Measurements from ENCODE around the gene PLCH2.
"Not testable (repeated sequence)": the region's sequence is repeated elsewhere in the genome, so short reads cannot be mapped to it uniquely, and the experiment has no call there.

PLCH2 gene

DNA sequence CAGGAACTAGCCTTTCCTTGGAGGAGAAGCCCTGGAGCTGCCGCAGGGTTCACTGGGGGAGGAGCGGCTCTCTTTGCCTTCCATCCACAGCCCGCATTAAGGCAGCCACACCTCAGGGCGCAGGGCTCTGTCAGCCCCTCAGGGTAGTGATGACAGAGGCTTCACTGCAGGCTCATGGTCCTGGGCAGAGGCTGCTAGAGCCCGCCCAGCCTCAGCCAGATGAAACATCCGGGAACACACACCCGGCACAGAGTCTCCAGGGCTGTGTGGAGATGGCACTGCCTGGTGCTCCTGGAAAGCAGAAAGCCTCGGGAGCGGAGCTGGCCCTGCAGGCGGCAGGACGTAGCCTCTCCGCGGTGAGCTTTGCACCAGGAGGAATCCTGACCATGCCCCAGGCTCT, 34.3 kb upstream of the PLCH2 start:
- no peak for DNase-seq

DNA sequence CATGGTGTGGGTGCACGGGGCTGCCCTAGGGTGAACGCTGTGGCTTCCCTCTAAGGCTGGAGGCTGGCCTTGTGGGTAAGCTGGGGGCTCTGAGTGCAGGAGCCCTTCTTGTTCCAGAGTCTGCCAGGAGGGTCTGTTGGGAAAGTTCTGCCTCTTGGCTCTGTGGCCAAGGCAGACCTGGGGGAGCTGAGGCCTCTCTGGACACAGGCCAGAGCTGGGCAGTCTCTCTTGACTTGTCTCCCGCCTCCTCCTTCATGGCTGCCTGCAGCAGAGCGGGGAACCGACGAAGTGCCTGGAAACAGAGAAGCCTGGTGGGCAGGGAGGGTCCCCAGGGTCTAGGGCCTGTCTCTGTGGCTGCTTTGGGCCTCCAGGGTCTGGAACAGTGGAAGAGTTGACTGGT, 33.4 kb upstream of the PLCH2 start:
- no peak for DNase-seq

DNA sequence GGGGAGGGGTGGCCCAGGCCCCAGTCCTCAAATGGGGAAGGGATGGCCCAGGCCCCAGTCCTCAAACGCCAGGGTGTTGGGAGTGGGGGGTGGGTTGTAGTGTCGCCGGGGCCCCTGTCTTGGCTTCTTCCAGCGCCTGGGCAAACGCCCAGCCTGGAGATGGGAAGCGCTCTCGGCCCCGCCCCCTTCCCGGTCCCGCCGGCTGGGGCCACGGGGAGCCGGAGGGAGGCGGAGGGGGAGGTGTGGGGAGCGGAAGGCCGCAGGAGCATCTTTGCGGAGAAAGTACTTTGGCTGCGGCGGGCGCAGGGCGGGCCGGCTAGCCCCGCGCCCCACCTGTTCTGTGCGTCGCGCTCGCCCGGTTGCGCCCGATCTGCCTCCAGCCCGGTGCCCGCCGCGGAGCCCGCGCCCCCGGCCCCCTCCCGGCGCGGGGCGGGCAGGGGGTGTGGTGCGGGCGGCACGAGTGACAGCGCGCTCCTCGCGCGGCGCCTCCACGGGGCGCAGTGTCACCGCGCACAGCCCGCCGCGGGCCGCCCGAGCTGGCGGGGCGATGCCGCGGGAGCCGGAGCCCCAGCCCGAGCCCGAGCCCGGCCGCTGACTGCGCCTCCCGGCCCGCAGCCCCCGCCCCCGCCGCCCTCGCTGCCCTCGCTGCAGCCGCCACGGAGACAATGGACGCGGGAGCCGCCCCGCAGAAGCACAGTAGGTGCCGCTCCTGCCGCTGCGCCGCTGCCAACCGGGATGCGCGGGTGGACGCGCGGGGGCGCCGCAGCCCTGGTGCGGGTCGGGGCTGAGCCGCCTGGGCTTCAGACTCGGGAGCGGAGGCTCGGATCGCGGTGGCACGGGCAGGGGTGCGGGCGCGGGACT, 32.6 kb upstream of the PLCH2 start:
- no peak for DNase-seq

DNA sequence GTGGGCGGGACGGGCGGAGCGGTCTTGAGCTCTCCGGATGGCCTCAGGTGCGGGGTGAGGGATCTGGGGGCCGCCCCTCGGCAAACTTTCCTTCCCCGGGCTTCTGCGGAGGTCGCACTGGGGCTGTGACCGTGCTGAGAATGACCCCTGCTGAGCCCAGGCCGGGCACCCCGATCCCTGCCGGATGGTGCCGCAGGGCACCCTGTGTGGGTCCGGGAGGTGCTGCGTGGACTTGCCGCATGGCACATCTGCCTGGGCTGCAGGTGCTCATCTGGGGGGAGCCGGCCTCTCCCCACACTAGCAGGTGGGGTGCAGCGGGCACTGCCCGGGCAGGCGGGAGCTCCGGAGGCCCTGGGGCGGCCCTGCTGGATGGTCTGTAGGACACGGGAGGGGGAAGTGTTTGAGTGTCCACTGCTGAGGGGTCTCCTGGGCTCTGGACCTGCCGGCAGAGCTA, 31.9 kb upstream of the PLCH2 start:
- DNase-seq: no peak

DNA sequence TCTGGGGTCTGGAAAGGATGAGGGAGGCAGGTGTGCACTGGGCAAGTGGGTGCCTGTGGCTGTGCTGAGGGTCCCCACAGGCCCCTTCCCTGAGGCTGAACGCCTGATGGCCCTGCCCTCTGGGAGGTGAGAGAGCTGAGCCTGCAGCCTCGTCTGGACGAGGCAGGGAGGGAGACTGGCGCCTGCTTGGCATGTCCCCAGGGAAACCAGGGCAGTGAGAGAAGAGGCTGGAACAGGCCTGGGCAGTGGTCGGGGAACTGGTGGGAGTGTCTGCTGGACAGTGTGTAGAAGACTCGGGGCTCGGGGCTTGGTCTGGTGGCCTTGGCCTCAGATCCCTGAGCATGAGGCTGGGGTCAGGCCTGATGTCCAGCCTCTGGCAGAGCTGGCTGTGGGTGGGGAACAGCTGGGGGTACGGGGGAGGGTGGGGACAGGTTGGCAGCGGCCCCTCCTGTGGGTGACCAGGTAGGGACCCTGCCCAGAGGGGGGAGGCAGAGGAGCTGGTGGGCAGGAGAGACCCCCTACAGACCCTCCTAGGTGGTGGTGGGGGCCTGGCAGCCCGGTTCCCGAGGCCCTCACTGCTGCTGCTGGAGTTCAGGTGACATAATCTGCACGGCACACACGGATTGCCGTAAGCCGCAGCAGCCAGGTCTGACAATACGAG, 30.8 kb upstream of the PLCH2 start:
- no peak for DNase-seq

DNA sequence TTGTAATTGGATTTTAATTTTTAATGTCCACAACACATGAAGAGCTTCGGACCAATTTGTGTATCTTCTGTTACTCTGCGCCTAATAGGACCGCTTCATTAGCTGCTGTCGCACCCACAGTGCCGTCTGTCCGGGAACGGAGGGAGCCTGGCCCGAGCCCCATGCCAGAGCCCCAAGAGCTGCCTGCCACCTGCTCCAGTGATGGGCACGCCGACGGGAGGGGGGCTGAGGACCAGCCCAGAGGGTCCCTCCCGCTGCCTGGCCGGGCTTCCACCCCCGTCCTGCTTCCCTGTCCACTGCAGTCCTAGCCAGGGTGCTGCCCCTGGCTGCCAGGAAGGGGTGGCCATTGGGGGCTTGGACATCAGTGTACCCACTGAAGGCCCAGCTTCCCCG, 30.3 kb upstream of the PLCH2 start:
- DNase-seq: no peak

DNA sequence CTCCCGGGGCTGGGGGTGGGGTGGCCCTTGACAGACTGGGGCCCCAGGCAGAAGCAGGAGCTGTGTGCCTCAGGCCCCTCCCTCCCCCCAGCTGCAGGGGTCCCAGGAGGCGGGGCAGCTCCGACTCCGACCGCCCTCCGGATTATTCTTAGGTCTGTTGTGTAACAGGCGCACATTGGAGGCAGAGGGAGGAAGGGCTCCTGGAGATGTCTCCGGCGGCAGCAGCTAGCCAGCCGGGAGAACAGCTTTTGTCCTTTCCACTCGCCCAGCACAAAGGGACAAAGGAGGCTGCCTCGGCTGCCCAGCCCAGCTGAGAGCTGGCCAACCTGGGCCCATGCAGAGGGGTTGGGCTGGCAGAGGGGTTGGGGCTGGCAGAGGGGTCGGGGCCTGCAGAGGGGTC, 29.7 kb upstream of the PLCH2 start:
- DNase-seq: no peak

DNA sequence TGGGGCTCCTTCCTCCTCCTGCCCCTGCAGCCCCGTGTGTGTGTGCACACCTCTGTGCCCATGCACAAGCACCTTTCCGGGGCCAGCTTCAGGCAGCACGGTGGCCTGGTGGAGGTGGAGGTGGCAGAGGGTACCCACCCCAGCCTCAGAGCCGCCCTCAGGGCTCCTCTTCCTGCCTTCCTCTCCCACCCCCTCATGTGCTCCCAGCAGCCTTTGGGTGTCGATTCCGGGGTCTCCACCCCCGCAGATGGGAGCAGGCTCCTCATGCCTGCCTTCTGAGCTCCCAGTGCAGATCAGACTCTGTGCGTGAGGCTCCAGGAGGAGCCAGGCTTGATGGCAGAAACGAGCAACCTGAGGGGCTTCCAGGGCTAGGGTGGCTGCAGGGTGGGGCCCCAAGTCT, 29.2 kb upstream of the PLCH2 start:
- DNase-seq: no peak

DNA sequence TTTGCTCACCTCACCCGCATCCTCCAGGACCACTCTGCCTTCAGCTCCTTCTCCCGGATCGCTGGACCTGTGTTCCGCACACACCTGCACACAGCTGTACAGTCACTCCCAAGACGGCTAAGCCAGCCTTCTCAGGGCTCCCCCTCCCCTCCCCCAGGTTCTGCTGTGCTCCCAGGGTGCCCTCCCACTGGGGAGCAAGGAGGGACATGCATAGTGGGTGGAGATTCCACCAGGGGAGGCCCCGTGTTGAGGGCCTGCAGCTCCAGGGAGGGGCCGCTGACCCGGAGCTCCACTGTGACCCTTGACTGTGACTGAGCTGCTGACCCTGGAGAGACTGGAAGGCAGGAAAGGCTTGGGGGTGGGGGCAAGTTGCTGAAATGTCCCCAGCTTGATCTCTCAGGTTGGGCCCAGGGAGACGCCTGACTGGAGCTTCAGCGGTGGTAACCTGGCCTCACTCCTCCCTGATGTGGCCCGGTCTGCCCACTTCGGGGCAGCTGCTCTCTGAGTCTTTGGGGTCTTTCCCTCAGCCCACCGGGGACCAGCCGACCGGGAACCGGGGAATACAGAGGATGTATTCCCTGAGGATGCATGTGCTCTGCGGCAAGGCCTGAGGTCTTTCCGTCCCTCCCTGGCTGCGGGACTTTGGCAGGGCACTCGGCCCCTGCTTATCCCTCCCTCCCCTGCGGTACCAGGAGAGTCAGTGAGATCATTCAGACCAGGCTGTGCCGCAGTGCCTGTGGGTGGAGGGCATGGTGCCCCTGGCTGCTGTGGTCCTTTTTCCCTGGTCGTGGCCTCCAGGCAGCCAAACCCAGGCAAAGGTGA, 28.6 kb upstream of the PLCH2 start:
- no peak for DNase-seq

DNA sequence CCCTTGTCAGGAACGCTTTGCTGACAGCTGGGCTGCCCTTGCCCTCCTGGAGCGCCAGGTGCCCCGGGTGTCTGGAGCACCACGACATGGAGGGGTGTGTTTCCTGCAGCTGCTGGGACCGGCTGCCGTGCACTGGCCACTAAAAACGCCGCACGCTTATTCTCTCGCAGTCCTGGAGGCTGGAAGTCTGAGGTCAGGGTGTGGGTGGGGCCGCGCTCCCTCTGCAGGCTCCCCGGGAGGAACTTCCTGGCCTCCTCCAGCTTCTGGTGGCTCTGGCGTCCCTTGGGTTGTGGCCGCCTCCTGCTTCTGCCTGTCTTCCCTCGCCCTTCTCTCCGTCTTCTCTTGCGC, 28.0 kb upstream of the PLCH2 start:
- no peak for DNase-seq

DNA sequence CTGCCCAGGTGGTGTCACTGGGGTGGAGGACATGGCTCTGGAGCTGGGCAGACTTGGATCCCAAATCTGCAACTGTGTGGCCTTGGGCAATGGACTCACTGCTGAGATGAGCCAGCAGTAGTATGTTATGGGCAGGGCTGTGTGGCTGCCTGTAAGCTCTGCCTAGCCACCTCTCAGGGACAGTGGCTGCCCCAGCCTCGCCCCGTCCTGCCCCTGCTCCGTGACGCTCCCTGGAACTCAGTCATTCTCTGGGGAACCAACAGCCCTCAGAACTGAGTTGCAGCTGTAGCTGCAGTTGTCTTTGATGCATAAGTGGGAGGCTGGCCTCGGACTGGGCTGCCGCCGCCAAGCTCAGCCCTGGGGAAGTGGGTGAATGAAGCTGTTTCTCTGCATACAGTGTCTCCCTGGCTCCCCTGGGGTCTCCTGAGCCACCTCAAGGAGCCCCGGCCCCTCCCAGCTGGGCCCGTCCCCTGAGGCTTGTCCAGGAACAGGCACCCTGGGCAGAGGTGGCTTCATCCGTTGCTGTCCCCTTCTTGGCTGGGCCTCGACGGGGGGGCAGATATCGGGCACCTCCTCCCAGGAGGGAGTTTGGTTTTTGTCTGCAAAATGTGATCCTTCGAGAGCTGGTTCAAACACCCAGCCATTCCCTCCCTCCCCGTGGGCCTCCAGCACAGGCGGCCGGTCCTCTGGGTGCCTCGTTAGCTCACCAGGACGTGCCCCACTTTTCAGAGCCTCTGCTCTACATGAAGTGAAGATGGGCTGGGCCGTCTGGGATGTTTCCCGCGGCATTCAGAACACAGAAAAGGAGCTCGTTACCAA, 26.2 kb upstream of the PLCH2 start:
- DNase-seq: no peak

DNA sequence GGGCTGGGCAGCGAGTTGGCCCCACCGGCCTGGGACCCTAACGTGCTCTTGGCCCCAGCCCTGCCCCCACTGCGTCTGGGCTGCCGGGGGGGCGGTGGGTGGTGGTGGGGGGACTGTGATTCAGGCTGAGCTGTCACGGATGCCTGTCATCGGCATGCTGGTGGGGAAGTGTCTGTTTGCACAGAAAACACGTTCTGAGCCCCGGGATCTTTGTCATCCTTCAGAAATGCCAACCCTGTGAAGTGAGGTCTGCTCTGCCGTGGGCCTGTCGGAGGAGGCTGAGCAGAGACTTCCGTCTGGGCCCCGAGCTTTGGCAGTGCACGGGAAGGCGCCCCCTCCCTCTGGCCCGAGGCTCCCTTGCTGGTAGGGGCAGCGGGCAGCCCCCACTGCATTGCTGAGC, 24.3 kb upstream of the PLCH2 start:
- DNase-seq: no peak

DNA sequence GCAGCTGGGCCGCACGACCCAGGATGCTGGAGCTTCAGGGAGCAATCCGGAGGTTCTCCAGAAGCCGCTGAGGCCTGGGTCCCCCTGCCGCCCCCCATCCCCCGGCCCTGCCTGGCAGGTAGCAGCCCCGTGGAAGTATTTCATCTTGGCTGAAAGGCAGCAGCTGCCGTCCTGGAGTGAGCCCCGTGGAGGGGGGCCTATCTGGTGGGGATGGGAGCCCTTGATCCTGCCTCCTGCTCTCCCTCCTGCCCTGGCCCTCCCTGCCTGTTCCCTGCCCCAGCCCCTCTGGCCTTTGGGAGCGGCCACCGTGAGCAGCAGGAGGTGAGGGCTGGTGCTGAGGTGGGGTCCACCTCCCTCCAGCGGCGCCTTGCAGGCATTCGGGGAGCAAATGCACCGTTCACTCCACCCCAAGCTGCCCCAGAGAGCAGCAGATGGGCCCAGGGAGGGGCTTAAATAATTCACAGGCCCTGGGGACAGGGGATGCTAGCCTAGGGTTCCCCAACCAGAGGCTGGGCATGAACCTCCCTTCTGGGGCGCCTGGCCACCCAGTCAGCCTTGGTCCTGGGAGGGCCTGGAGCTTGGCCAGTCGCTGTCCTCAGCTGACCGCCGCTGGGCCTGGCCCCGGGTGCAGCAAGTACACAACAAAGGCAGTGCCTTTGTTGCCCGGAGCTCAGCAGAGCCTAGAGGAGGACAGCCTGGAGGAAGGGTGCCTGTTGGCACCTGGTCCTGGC, 23.7 kb upstream of the PLCH2 start:
- DNase-seq: no peak

DNA sequence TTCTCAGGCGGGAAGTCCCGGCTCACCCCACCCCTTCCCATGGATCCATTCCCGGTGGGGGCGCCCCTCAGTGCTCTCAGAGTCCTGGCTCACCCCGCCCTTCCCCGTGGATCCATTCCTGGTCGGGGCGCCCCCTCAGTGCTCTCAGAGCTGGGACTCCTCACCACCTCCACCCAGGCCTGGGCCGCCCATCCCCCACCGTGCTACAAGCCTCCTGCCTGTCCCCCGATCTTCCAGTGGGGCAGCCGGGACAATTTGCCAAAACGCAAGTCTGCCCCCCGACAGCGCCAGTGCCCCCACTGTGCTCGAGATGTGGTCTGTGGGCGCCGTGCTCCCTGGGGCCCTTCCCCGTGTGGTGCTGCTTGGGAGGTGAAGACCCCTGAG, 23.2 kb upstream of the PLCH2 start:
- DNase-seq: no peak

DNA sequence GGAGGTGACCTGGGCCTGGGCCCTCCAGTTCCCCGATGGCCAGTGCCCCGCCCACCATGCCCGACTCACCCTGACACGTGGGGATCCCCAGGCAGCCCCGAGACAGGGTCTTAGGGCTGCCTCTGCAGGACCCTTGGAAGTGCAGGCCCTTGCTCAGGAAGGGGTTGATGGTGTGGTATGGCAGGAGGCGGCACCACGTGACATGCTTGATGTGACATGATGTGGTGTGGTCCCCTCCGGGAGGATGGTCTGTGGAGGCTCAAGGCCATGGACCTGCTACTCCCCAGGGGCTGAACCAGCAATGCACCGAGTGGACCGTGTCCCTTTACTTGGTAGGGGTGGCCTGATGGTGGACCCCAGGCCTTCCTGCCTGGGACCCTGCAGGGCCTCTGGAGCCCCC, 21.9 kb upstream of the PLCH2 start:
- DNase-seq: no peak

DNA sequence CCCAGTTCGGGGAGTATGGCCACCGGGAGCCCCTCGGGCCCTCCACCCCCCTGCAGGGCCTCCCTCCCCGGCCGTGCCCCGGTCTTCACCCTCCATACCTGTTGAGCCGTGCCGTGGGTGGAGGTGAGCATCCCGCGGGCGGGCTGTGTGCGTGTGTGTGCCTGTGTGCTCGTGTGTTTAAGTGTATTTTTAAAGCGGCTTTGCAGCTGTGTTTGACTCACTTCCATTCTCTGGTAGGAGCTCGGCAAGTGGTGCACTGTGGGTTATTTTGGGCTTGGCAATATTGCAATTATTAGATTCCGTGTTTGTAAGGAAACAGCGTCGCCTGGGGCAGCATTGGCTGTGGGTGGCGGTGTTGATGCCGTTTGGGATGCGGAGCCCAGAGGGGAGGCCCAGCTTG, 20.3 kb upstream of the PLCH2 start:
- DNase-seq: no peak

DNA sequence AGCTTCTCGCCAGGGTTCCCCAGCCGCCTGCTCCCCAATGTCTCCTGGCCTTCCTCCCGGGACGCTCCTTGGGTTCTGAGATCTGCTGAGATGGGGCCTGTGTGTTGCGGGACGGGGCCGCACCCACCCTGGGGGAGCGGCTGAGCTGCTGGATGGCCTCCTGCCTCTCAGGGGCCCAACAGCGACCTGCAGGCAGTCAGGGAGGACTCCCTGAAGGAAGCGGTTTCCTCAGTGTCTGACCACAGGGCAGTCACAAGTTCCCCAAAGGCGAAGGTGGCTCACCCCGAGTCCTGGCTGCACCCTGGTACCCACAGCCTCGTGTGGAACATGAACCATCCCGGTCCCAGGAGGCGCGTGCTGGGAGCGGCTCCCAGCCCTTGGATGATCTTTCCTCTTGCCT, 18.6 kb upstream of the PLCH2 start:
- DNase-seq: no peak

DNA sequence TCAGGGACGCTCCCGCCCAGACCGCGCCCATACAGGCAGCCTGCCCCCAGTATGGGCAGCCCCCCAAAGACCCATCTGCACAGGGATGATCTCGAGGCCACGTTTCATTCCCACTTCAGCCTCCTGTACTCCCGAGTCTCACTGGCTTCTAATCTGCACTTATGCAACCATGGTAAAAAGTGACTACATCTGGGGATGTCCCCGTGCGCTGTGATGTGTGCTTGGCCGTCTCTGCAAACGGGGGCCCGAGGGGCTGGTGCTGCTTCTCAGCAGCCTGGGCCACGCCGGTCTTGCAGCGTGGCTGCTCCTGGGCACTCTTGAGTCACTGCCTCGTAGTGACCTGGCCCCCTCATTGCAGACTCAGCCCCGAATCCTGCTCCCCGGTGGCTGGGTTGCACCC, 17.4 kb upstream of the PLCH2 start:
- DNase-seq: no peak

DNA sequence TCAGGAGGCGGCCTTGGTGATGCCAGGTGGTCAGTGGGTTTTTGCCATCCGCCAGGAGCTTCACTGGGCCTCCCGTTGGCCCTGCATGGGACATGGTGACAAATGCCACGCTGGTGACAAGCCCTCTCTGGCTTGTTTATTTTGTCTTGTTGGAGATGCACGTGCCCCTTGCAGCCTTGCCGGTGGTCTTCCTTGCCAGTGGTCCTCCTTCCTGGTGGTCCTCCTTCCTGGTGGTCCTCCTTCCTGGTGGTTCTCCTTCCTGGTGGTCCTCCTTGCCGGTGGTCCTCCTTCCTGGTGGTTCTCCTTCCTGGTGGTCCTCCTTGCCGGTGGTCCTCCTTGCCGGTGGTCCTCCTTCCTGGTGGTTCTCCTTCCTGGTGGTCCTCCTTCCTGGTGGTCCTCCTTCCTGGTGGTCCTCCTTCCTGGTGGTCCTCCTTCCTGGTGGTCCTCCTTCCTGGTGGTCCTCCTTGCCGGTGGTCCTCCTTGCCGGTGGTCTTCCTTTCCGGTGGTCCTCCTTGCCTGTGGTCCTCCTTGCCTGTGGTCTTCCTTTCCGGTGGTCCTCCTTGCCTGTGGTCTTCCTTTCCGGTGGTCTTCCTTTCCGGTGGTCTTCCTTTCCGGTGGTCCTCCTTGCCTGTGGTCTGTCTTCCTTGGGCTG, 16.9 kb upstream of the PLCH2 start:
- not testable (repeated sequence) for DNase-seq

DNA sequence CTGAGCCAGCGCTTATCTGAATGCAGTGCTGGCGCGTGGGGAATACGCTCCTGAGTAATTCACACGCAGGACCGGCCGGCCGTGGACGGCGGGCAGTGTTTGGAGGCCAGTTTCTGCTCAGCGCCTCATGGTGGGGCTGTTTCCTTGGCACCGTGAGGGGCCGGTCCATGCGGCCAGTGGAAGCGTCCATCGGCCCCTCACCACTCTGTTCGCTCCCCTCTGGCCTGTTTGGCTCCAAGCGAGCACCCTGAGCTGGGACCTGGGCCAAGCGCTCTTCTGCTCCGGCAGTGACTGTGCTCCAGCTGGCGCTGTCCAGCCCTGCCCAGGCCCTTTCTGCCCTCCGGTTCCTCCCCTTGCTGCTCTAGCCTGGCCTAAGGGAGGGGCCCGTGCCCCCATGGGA, 16.3 kb upstream of the PLCH2 start:
- peak; percentile 50 for DNase-seq

DNA sequence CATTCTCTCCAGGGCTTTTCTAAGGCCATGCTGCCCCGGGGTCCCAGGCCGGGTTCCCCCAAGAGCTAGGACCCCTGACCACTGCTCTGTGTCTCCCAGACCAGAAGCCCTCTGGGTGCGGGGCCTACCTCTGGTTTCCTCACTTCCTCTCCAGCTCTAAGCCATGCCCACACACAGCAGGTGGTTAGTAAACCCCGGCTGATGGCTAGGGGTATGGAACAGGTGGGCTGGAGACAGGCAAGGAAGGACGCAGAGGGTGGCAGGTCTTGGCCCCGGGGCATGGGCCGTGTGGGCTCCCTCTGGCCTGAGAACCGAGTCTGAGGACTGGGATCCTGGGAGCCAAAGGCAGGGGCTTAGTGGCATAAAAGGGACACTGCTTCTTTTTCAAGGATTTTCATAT, 15.9 kb upstream of the PLCH2 start:
- no peak for DNase-seq

Data from femur (tissue), 1 donor.